ENCODE measurements around the gene WDFY4. TPM values are rescaled to one million over a fixed set of nuclear protein-coding genes. Genes with fewer than 3 reads are reported as not detected.

Gene WDFY4
- total RNA-seq, 1 experiment from 2014 or later: not detected

- Histone ChIP-seq H3K23me2 (ENCODE audit: insufficient read length, low read depth, low read length, poor library complexity, severe bottlenecking) (no peaks in the 10 kb centered on the region), H2AFZ (ENCODE audit: low read length) (no peak overlapping the region), H3T11ph (ENCODE audit: low read length) (no peak overlapping the region), H2BK120ac (ENCODE audit: low read depth, low read length, poor library complexity, severe bottlenecking) (no peak overlapping the region), H3K14ac (ENCODE audit: insufficient read depth, low read length) (no peak overlapping the region; the same call in 1 of the 2 replicates), H3K4ac (ENCODE audit: low read depth, low read length) (no peak overlapping the region), H2BK15ac (ENCODE audit: low read depth, low read length) (no peak overlapping the region), H3K79me2 (ENCODE audit: insufficient read depth, low read length) (no peaks in the 10 kb centered on the region), H3K4me2 (ENCODE audit: insufficient read depth, insufficient read length, low read length) (no peak overlapping the region), H3K79me1 (ENCODE audit: insufficient read depth, low read depth, low read length, poor library complexity, severe bottlenecking) (no peaks in the 10 kb centered on the region), H4K5ac (ENCODE audit: insufficient read length, low read depth, low read length) (no peak overlapping the region), H3K27ac (ENCODE audit: insufficient read length, low read depth, low read length) (no peak overlapping the region), H3K23ac (ENCODE audit: insufficient read length, low read depth, low read length) (no peak overlapping the region), H4K8ac (replicated peaks; ENCODE audit: insufficient read length, low read depth, low read length) (no peak overlapping the region), H3K27me3 (ENCODE audit: insufficient read depth, low read length) (no peaks in the 10 kb centered on the region), H3K9ac (ENCODE audit: extremely low read depth, insufficient read length, low read length) (no peak overlapping the region), H4K20me1 (ENCODE audit: control insufficient read depth, insufficient read depth, insufficient read length) (no peaks in the 10 kb centered on the region), H3K9me3 (ENCODE audit: control insufficient read depth, low read depth, low read length) (no peaks in the 10 kb centered on the region), H2BK20ac (ENCODE audit: low read depth, low read length, poor library complexity, severe bottlenecking) (no peak overlapping the region), H2BK12ac (ENCODE audit: insufficient read length, low read depth, low read length) (no peak overlapping the region), H3K4me1 (ENCODE audit: insufficient read depth, low read length) (no peaks in the 10 kb centered on the region), H2AK5ac (ENCODE audit: insufficient read length, low read length) (no peak overlapping the region), H3K18ac (ENCODE audit: insufficient read length, low read depth, low read length) (no peak overlapping the region), H4K91ac (ENCODE audit: insufficient read length, low read depth, low read length) (no peak overlapping the region), H3K56ac (ENCODE audit: insufficient read length, low read depth, low read length) (no peak overlapping the region), H2BK5ac (ENCODE audit: insufficient read length, low read length) (no peak overlapping the region)
- no CpG with 5 or more reads among the region's 1 CpG for WGBS (ENCODE audit: extremely low coverage, insufficient read length, low lambda C conversion rate)
- no peak overlapping the region for H3K4me3 Mint-ChIP-seq
- no peaks in the 10 kb centered on the region for H3K4me1 Mint-ChIP-seq
- no peaks in the 10 kb centered on the region; the same call in 1 of the 2 replicates for H3K27me3 Mint-ChIP-seq (ENCODE audit: low read depth)
- DNase-seq: no peak
- TF ChIP-seq CTCF (conservative IDR thresholded peaks at IDR 0.05): no peak
- no peaks in the 10 kb centered on the region for H3K36me3 Mint-ChIP-seq (ENCODE audit: insufficient read depth in 1 of 3, low read depth in 3 of 3)
- no peaks in the 10 kb centered on the region for H3K9me3 Mint-ChIP-seq
- no peak overlapping the region; a peak in 1 of 7 replicates for H3K27ac Mint-ChIP-seq
These were observed 213.8 kb downstream of the WDFY4 start for GRCh38 chr10:48898426-48898825.

Measured in H9 (cell line).